Peyer's patch (tissue), 4 donors: Measurements from ENCODE around the gene SULT1A2. TPM values are rescaled to one million over a fixed set of nuclear protein-coding genes. Genes with fewer than 3 reads are reported as not detected.
A peak's percentile ranks its signal among the peaks of the same experiment; 100 is the strongest.
"Not testable (repeated sequence)": the region's sequence is repeated elsewhere in the genome, so short reads cannot be mapped to it uniquely, and the experiment has no call there.

Source experiments
- DNase-seq, 3 donors: peaks; one replicate each; pipeline ENCODE4 v3.0.0-alpha.2; 2017 to 2019
- H3K27ac ChIP-seq, 4 donors: fragments of 200-600 bp; sonication (generic); one replicate each; pipeline ENCODE4 v1.5.1; 2016 to 2019
- H3K27me3 ChIP-seq, 2 donors: fragments of 200-600 bp; sonication (generic); one replicate each; pipeline ENCODE4 v1.5.1; 2019
- H3K36me3 ChIP-seq, 3 donors: fragments of 200-600 bp; sonication (generic); one replicate each; pipeline ENCODE4 v1.5.1; 2016 to 2019
- H3K4me1 ChIP-seq, 4 donors: fragments of 200-600 bp; sonication (generic); one replicate each; pipeline ENCODE4 v1.5.1; 2016 to 2019
- H3K4me3 ChIP-seq, 4 donors: fragments of 200-600 bp; sonication (generic); 1 replicate in 3 of 4; 2 replicates in 1 of 4; pipeline ENCODE4 v1.5.1; 2016 to 2019; ENCODE audit warnings: mild to moderate bottlenecking in 1 of 4
- H3K9me3 ChIP-seq, 4 donors: fragments of 200-600 bp; sonication (generic); one replicate each; pipeline ENCODE4 v1.5.1; 2016 to 2019; ENCODE audit warnings: mild to moderate bottlenecking in 1 of 4
- CTCF ChIP-seq, 6 experiments: fragments of 450-650 bp in 4 of 6; fragments of 200-600 bp in 2 of 6; sonication (generic) in 1 of 6; IDR thresholded peaks; one replicate each; pipeline ENCODE4 v1.5.1; 2017 to 2019; ENCODE audit warnings: antibody characterized with exemption in 6 of 6, mild to moderate bottlenecking in 3 of 6, moderate library complexity in 1 of 6
- POLR2A ChIP-seq, 2 donors: fragments of 450-650 bp; IDR thresholded peaks; one replicate each; pipeline ENCODE4 v1.5.1; 2017; ENCODE audit warnings: antibody characterized with exemption in 2 of 2, mild to moderate bottlenecking in 2 of 2, moderate library complexity in 2 of 2
- total RNA-seq, 4 donors: library from RNA; depleted of rRNA; stranded (reverse); fragments of >200 nt; gene quantifications; one replicate each; pipeline ENCODE4 v1.1.0, GENCODE V29; 2016

SULT1A2 gene
- 100 to 1,000 TPM in 3 of 4 donors, 10 to 100 TPM in 1; 26.4 to 241 (median 178) TPM for total RNA-seq

GRCh38 chr16:28596840-28597691 lies at the start of gene SULT1A2:
SULT1A2 (minus strand) TSS chr16:28597050; CDS start chr16:28595930, 1,120 bp downstream.
- Histone ChIP-seq H3K27me3 (no peaks in the 10 kb centered on the region), H3K9me3 (no peaks in the 10 kb centered on the region), H3K4me3 (peak within 1 kb of the TSS in 3 of 4 donors; percentile 2 to 50 (median 47)), H3K36me3 (peaks cover 0 to 5% (median 0%) of the 10 kb centered on the region in 3 donors), H3K27ac (peak within 1 kb of the TSS in 3 of 4 donors; percentile 61 to 86 (median 79)), H3K4me1 (peaks cover 0 to 15% (median 0%) of the 10 kb centered on the region in 4 donors)
- TF ChIP-seq CTCF (IDR thresholded peaks at IDR 0.05) (no peak), POLR2A (IDR thresholded peaks at IDR 0.05) (peak in 1 of 2 donors; percentile 89)
- peak in 2 of 3 donors; percentile 87 to 90 for DNase-seq

- DNase-seq, H3K27me3 ChIP-seq, H3K27ac ChIP-seq, H3K4me3 ChIP-seq, H3K9me3 ChIP-seq, H3K4me1 ChIP-seq, H3K36me3 ChIP-seq: not testable (repeated sequence)
These were observed 43.1 kb upstream of the SULT1A2 start for GRCh38 chr16:28639959-28640358.

- H3K9me3 ChIP-seq, H3K27me3 ChIP-seq, DNase-seq, H3K27ac ChIP-seq, H3K4me1 ChIP-seq, H3K36me3 ChIP-seq, H3K4me3 ChIP-seq: not testable (repeated sequence)
These were observed 41.5 kb upstream of the SULT1A2 start for GRCh38 chr16:28638359-28638758.

- H3K4me3 ChIP-seq, H3K9me3 ChIP-seq, H3K4me1 ChIP-seq, H3K27ac ChIP-seq, H3K27me3 ChIP-seq, H3K36me3 ChIP-seq, DNase-seq: not testable (repeated sequence)
These were observed 40.9 kb upstream of the SULT1A2 start, which contains the start of gene NPIPB8 for GRCh38 chr16:28637765-28638164. NPIPB8 (plus strand) TSS chr16:28638065; CDS start chr16:28638361, 296 bp downstream.

GRCh38 chr16:28636093-28636823 lies 39.4 kb upstream of the SULT1A2 start:
- H3K9me3 ChIP-seq, H3K27ac ChIP-seq, H3K36me3 ChIP-seq, H3K4me3 ChIP-seq, H3K27me3 ChIP-seq, H3K4me1 ChIP-seq, DNase-seq: not testable (repeated sequence)

GRCh38 chr16:28630905-28631304 lies 34.1 kb upstream of the SULT1A2 start:
- H3K27ac ChIP-seq, H3K27me3 ChIP-seq, H3K9me3 ChIP-seq, H3K36me3 ChIP-seq, H3K4me1 ChIP-seq, H3K4me3 ChIP-seq, DNase-seq: not testable (repeated sequence)

GRCh38 chr16:28623172-28623711 lies 26.4 kb upstream of the SULT1A2 start:
- H3K4me3 ChIP-seq, result peak overlapping the region; percentile 38 to 75 (median 70)
- H3K27me3 ChIP-seq, result no peaks in the 10 kb centered on the region
- H3K27ac ChIP-seq, result peak overlapping the region in 3 of 4 donors; percentile 17 to 55 (median 39)
- DNase-seq, result peak; percentile 62 to 85 (median 78)
- no peaks in the 10 kb centered on the region for H3K9me3 ChIP-seq
- H3K4me1 ChIP-seq, result peaks cover 0 to 23% (median 4%) of the 10 kb centered on the region in 4 donors
- H3K36me3 ChIP-seq, result no peaks in the 10 kb centered on the region
- TF ChIP-seq CTCF (IDR thresholded peaks at IDR 0.05) (no peak), POLR2A (IDR thresholded peaks at IDR 0.05) (peak; percentile 46 to 65)

- H3K27ac ChIP-seq, result peak overlapping the region in 2 of 4 donors; percentile 39 to 55
- not testable (repeated sequence) for DNase-seq, H3K36me3 ChIP-seq, H3K9me3 ChIP-seq, H3K27me3 ChIP-seq
- H3K4me1 ChIP-seq, result peaks cover 0 to 23% (median 4%) of the 10 kb centered on the region in 4 donors
- peak overlapping the region; percentile 38 to 75 (median 70) for H3K4me3 ChIP-seq
These were observed 25.8 kb upstream of the SULT1A2 start for GRCh38 chr16:28622532-28623171.
